Stomach (tissue), 9 donors: ENCODE measurements around the gene PSMG1. TPM values are rescaled to one million over a fixed set of nuclear protein-coding genes. Genes with fewer than 3 reads are reported as not detected.

ENCODE experiments used
- DNase-seq, 2 donors: peaks; one replicate each; pipeline versions ENCODE4 v3.0.0 to v3.0.0-alpha.2; 2013 to 2019
- H3K27ac ChIP-seq, 5 donors: fragments of 200-600 bp in 4 of 5; sonication (generic) in 4 of 5; one replicate each; pipeline ENCODE4 v1.5.1; 2013 to 2019; ENCODE audit warnings: mild to moderate bottlenecking in 1 of 5, moderate library complexity in 1 of 5
- H3K27me3 ChIP-seq, 3 donors: fragments of 200-600 bp; sonication (generic); one replicate each; pipeline ENCODE4 v1.5.1; 2017 to 2019; ENCODE audit warnings: mixed run types in 1 of 3
- H3K36me3 ChIP-seq, 4 donors: fragments of 200-600 bp; sonication (generic); 1 replicate in 3 of 4; 2 replicates in 1 of 4; pipeline ENCODE4 v1.5.1; 2016 to 2019
- H3K4me1 ChIP-seq, 4 donors: fragments of 200-600 bp; sonication (generic); one replicate each; pipeline ENCODE4 v1.5.1; 2016 to 2019
- H3K4me3 ChIP-seq, 4 donors: fragments of 200-600 bp; sonication (generic) in 3 of 4; one replicate each; pipeline ENCODE4 v1.5.1; 2016 to 2019; ENCODE audit warnings: mild to moderate bottlenecking in 1 of 4
- H3K9me3 ChIP-seq, 4 donors: fragments of 200-600 bp; sonication (generic); one replicate each; pipeline ENCODE4 v1.5.1; 2016 to 2019
- CTCF ChIP-seq, 7 experiments: fragments of 450-650 bp in 4 of 7; fragments of 200-600 bp in 3 of 7; sonication (generic) in 3 of 7; IDR thresholded peaks; one replicate each; pipeline ENCODE4 v1.5.1; 2016 to 2019; ENCODE audit warnings: antibody characterized with exemption in 7 of 7, control low read depth in 2 of 7, mild to moderate bottlenecking in 1 of 7
- EP300 ChIP-seq: sonication (generic); formaldehyde crosslinking; IDR thresholded peaks from one replicate; pipeline ENCODE4 v1.6.1; 2017; ENCODE audit warnings: antibody characterized with exemption
- POLR2A ChIP-seq, 4 donors: fragments of 450-650 bp; IDR thresholded peaks; one replicate each; pipeline ENCODE4 v1.6.1; 2016; ENCODE audit warnings: antibody characterized with exemption in 4 of 4, control low read depth in 2 of 4, mild to moderate bottlenecking in 1 of 4, moderate library complexity in 1 of 4
- POLR2AphosphoS5 ChIP-seq, 3 donors: sonication (generic); formaldehyde crosslinking; IDR thresholded peaks; one replicate each; pipeline ENCODE4 v1.6.1; 2016; ENCODE audit warnings: antibody characterized with exemption in 3 of 3
- WGBS, 5 donors: extraction: QIAGEN DNeasy Blood & Tissue Kit in 3 of 5; methylation state at CpG; one replicate each; pipeline versions ENCODE4 v1.1.5 to v1.1.7; 2013 to 2018; 5-methylcytosine and 5-hydroxymethylcytosine counted together
- intact Hi-C: fragments of 100-400 bp; cut with DNase I; formaldehyde crosslinking; loops from one replicate; pipeline ENCODE4 v1.15.1; 2023; ENCODE audit warnings: low total_unique reads
- polyA plus RNA-seq, 3 donors: library from polyadenylated mRNA; stranded (reverse); fragments of 200-250 nt; gene quantifications; one replicate each; pipeline ENCODE4 v1.2.3, GENCODE V29; 2013
- total RNA-seq, 5 donors: library from RNA; depleted of rRNA; stranded (reverse); fragments of >200 nt; gene quantifications; one replicate each; pipeline versions ENCODE4 v1.1.0 to v1.2.3, GENCODE V29; 2014 to 2016
- donor health status: healthy with polysubstance abuse.
- donor health status: Bipolar disorder and iron deficiency.
- donor health status: healthy.

PSMG1 gene
- total and polyA plus RNA-seq, 8 donors: 11.6 to 53.2 (median 32.5) TPM; not detected in 1

- Histone ChIP-seq H3K4me1 (no peaks in the 10 kb centered on the region), H3K9me3 (no peaks in the 10 kb centered on the region), H3K36me3 (no peaks in the 10 kb centered on the region), H3K4me3 (no peak overlapping the region), H3K27ac (no peak overlapping the region), H3K27me3 (no peaks in the 10 kb centered on the region)
- TF ChIP-seq POLR2A (IDR thresholded peaks at IDR 0.05): no peak
- no peak for TF ChIP-seq EP300
- no peak for TF ChIP-seq CTCF (IDR thresholded peaks at IDR 0.05)
- no peak for TF ChIP-seq POLR2AphosphoS5 (IDR thresholded peaks at IDR 0.05)
- intact Hi-C loops: no loop called here
- no peak for DNase-seq
- WGBS, 5 donors: 90 to 97% (median 95%) methylated on average over 2 of the region's 2 CpGs
These were observed 27.7 kb downstream of the PSMG1 start for GRCh38 chr21:39155578-39155977.

- no peaks in the 10 kb centered on the region for H3K27me3 ChIP-seq
- no peak overlapping the region for H3K4me3 ChIP-seq
- WGBS, 5 donors: 87 to 95% (median 91%) methylated on average over 2 of the region's 2 CpGs
- H3K36me3 ChIP-seq: no peaks in the 10 kb centered on the region
- intact Hi-C loops: no loop called here
- DNase-seq: no peak
- H3K9me3 ChIP-seq: no peaks in the 10 kb centered on the region
- no peak overlapping the region for H3K27ac ChIP-seq
- no peak for TF ChIP-seq POLR2A (IDR thresholded peaks at IDR 0.05)
- TF ChIP-seq EP300: no peak
- TF ChIP-seq POLR2AphosphoS5 (IDR thresholded peaks at IDR 0.05): no peak
- no peak for TF ChIP-seq CTCF (IDR thresholded peaks at IDR 0.05)
- no peaks in the 10 kb centered on the region for H3K4me1 ChIP-seq
These were observed 29.4 kb downstream of the PSMG1 start for GRCh38 chr21:39153842-39154241.

GRCh38 chr21:39153373-39153772 is 29.9 kb downstream of the PSMG1 start:
- no peaks in the 10 kb centered on the region for H3K9me3 ChIP-seq
- intact Hi-C loops: no loop called here
- H3K4me1 ChIP-seq: no peaks in the 10 kb centered on the region
- DNase-seq: no peak
- H3K27me3 ChIP-seq: no peaks in the 10 kb centered on the region
- no peak overlapping the region for H3K27ac ChIP-seq
- TF ChIP-seq POLR2A (IDR thresholded peaks at IDR 0.05): no peak
- TF ChIP-seq POLR2AphosphoS5 (IDR thresholded peaks at IDR 0.05): no peak
- no peak for TF ChIP-seq EP300
- TF ChIP-seq CTCF (IDR thresholded peaks at IDR 0.05): no peak
- H3K36me3 ChIP-seq: no peaks in the 10 kb centered on the region
- 83 to 97% (median 93%) methylated on average over 2 of the region's 2 CpGs for WGBS, 5 donors
- no peak overlapping the region for H3K4me3 ChIP-seq

GRCh38 chr21:39152271-39152670 is 31.0 kb downstream of the PSMG1 start:
- Histone ChIP-seq H3K9me3 (no peaks in the 10 kb centered on the region), H3K27ac (no peak overlapping the region), H3K36me3 (no peaks in the 10 kb centered on the region), H3K27me3 (no peaks in the 10 kb centered on the region), H3K4me3 (no peak overlapping the region), H3K4me1 (no peaks in the 10 kb centered on the region)
- no peak for DNase-seq
- WGBS, 5 donors: 76 to 96% (median 91%) methylated on average over 2 of the region's 2 CpGs
- TF ChIP-seq CTCF (IDR thresholded peaks at IDR 0.05): no peak
- no peak for TF ChIP-seq POLR2AphosphoS5 (IDR thresholded peaks at IDR 0.05)
- no peak for TF ChIP-seq EP300
- no peak for TF ChIP-seq POLR2A (IDR thresholded peaks at IDR 0.05)
- intact Hi-C loops: no loop called here
